ENCODE measurements around the gene GFPT1.

The GFPT1 gene

DNA sequence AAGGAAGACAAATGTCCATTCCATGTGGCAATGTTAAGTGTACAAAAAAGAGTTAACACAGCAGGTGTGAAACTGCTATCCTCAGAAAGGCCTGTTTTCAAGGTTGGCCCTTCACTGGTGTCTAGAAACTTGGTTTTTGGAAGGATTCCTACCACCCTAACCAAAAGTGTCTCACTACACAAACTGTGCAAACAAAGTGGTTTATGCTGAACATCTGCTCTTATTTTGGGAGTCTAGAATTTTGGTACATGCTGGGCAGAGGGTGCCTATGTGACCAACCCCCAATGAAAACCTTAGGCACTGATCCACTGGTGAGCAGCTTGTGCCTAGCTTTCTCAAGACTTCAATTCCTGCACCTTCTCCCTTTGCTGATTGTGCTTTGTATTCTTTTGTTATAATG is 14.3 kb downstream of the GFPT1 start:
- no peak overlapping the region for H2BK12ac ChIP-seq (ENCODE audit: low read length)
- no peak overlapping the region for H3K4me2 ChIP-seq (ENCODE audit: insufficient read depth, low read length, poor library complexity, severe bottlenecking)
- no peak overlapping the region for H3K4me3 ChIP-seq (ENCODE audit: low read length in 2 of 2)
- H4K8ac ChIP-seq (ENCODE audit: low read depth, low read length), result no peak overlapping the region
- no peak overlapping the region for H3K4ac ChIP-seq (ENCODE audit: low read length)
- no peak overlapping the region for H3K23ac ChIP-seq (ENCODE audit: low read depth, low read length, poor library complexity)
- no peak overlapping the region for H2BK5ac ChIP-seq (ENCODE audit: low read length)
- no peak overlapping the region for H2BK120ac ChIP-seq (ENCODE audit: low read depth, low read length)
- H4K91ac ChIP-seq (ENCODE audit: low read depth, low read length, poor library complexity), result no peak overlapping the region
- no peaks in the 10 kb centered on the region for H3K79me1 ChIP-seq (ENCODE audit: low read depth, low read length)
- no peak overlapping the region for H3K18ac ChIP-seq (ENCODE audit: low read length)
- H2AK5ac ChIP-seq (ENCODE audit: low read depth, low read length), result no peak overlapping the region
- H3K27ac ChIP-seq (replicated peaks; ENCODE audit: low read length), result no peak overlapping the region
- H3K9ac ChIP-seq (ENCODE audit: low read depth, low read length, poor library complexity), result no peak overlapping the region
- no peak for DNase-seq (ENCODE audit: low spot score)
- H3K36me3 ChIP-seq (replicated peaks in 1 of 2; ENCODE audit: control insufficient read depth in 2 of 2, insufficient read depth in 2 of 2, low read length in 2 of 2), result peaks cover 10 to 54% of the 10 kb centered on the region in 2 donors
- no peak overlapping the region for H3K14ac ChIP-seq (ENCODE audit: low read length)
- H3K9me3 ChIP-seq (replicated peaks in 1 of 2; ENCODE audit: control insufficient read depth in 2 of 2, insufficient read depth in 1 of 2, low read depth in 1 of 2, low read length in 2 of 2), result peaks cover 0 to 2% of the 10 kb centered on the region in 2 donors
- no peaks in the 10 kb centered on the region for H3K27me3 ChIP-seq (ENCODE audit: control insufficient read depth in 3 of 3, insufficient read depth in 3 of 3, low read depth in 1 of 3, low read length in 3 of 3)
- no peaks in the 10 kb centered on the region for H3K4me1 ChIP-seq (ENCODE audit: control insufficient read depth in 2 of 2, insufficient read depth in 1 of 2, low read depth in 1 of 2, low read length in 2 of 2)
- H2AFZ ChIP-seq (ENCODE audit: low read length), result no peak overlapping the region
- no peak overlapping the region for H2BK15ac ChIP-seq (ENCODE audit: low read length)

DNA sequence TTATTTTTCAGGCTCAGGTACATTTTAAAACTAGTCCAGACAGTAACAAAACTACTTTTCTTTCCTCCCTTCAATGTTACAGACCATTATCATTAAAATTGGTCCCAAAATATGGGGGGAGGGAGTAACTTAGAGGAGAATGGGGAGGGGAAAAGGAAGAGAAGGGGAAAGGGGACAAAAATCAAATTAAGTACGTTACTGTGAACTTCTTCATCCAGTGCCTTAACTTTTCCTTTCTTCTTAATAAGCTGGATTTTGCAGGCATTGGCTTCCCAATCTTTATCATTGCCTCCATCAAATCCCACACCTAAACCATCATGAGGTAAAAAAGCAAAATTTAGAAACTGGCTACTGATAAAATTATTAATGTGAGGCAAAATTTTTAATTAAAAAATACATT is 17.2 kb downstream of the GFPT1 start:
- Histone ChIP-seq H3K9ac (ENCODE audit: low read depth, low read length, poor library complexity) (no peak overlapping the region), H3K79me1 (ENCODE audit: low read depth, low read length) (no peaks in the 10 kb centered on the region), H3K14ac (ENCODE audit: low read length) (no peak overlapping the region), H3K4me3 (ENCODE audit: low read length in 2 of 2) (no peak overlapping the region), H3K9me3 (replicated peaks in 1 of 2; ENCODE audit: control insufficient read depth in 2 of 2, insufficient read depth in 1 of 2, low read depth in 1 of 2, low read length in 2 of 2) (no peaks in the 10 kb centered on the region), H3K36me3 (replicated peaks in 1 of 2; ENCODE audit: control insufficient read depth in 2 of 2, insufficient read depth in 2 of 2, low read length in 2 of 2) (peaks cover 13 to 73% of the 10 kb centered on the region in 2 donors), H2BK12ac (ENCODE audit: low read length) (no peak overlapping the region), H3K4me2 (ENCODE audit: insufficient read depth, low read length, poor library complexity, severe bottlenecking) (no peak overlapping the region), H2BK120ac (ENCODE audit: low read depth, low read length) (no peak overlapping the region), H4K91ac (ENCODE audit: low read depth, low read length, poor library complexity) (no peak overlapping the region), H2AK5ac (ENCODE audit: low read depth, low read length) (no peak overlapping the region), H3K18ac (ENCODE audit: low read length) (no peak overlapping the region), H3K27me3 (ENCODE audit: control insufficient read depth in 3 of 3, insufficient read depth in 3 of 3, low read depth in 1 of 3, low read length in 3 of 3) (no peaks in the 10 kb centered on the region), H3K27ac (replicated peaks; ENCODE audit: low read length) (no peak overlapping the region), H3K4ac (ENCODE audit: low read length) (no peak overlapping the region), H4K8ac (ENCODE audit: low read depth, low read length) (no peak overlapping the region), H3K23ac (ENCODE audit: low read depth, low read length, poor library complexity) (no peak overlapping the region), H2AFZ (ENCODE audit: low read length) (no peak overlapping the region), H2BK15ac (ENCODE audit: low read length) (no peak overlapping the region), H2BK5ac (ENCODE audit: low read length) (no peak overlapping the region), H3K4me1 (ENCODE audit: control insufficient read depth in 2 of 2, insufficient read depth in 1 of 2, low read depth in 1 of 2, low read length in 2 of 2) (no peaks in the 10 kb centered on the region)
- WGBS, 2 donors (ENCODE audit: extremely low coverage in 2 of 2, insufficient read length in 2 of 2, insufficient replicate concordance in 1 of 2), result no CpG with 5 or more reads among the region's 1 CpG
- DNase-seq (ENCODE audit: low spot score), result no peak

DNA sequence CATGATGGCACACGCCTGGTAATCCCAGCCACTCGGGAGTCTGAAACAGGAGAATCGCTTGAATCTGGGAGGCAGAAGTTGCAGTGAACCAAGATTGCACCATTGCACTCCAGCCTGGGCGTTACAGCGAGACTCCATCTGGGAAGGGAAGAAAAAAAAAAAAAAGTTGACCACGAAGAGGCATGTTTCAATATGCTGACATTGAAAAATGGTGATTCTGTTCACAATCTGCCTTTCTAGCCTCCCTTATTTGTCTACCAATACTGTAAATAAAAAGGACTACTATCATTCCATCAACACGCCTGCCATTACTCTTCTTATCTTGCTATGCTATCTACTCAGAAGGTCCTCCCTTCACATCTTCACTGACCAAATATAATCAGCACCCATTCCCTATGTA is 18.4 kb downstream of the GFPT1 start:
- no peak for DNase-seq (ENCODE audit: low spot score)
- Histone ChIP-seq H2AFZ (ENCODE audit: low read length) (no peak overlapping the region), H3K79me1 (ENCODE audit: low read depth, low read length) (no peaks in the 10 kb centered on the region), H3K9ac (ENCODE audit: low read depth, low read length, poor library complexity) (no peak overlapping the region), H3K27me3 (ENCODE audit: control insufficient read depth in 3 of 3, insufficient read depth in 3 of 3, low read depth in 1 of 3, low read length in 3 of 3) (no peaks in the 10 kb centered on the region), H3K9me3 (replicated peaks in 1 of 2; ENCODE audit: control insufficient read depth in 2 of 2, insufficient read depth in 1 of 2, low read depth in 1 of 2, low read length in 2 of 2) (no peaks in the 10 kb centered on the region), H3K4me1 (ENCODE audit: control insufficient read depth in 2 of 2, insufficient read depth in 1 of 2, low read depth in 1 of 2, low read length in 2 of 2) (no peaks in the 10 kb centered on the region), H2BK15ac (ENCODE audit: low read length) (no peak overlapping the region), H3K14ac (ENCODE audit: low read length) (no peak overlapping the region), H3K27ac (replicated peaks; ENCODE audit: low read length) (no peak overlapping the region), H3K18ac (ENCODE audit: low read length) (no peak overlapping the region), H3K4me2 (ENCODE audit: insufficient read depth, low read length, poor library complexity, severe bottlenecking) (no peak overlapping the region), H3K36me3 (replicated peaks in 1 of 2; ENCODE audit: control insufficient read depth in 2 of 2, insufficient read depth in 2 of 2, low read length in 2 of 2) (peaks cover 13 to 79% of the 10 kb centered on the region in 2 donors), H4K91ac (ENCODE audit: low read depth, low read length, poor library complexity) (no peak overlapping the region), H4K8ac (ENCODE audit: low read depth, low read length) (no peak overlapping the region), H2BK12ac (ENCODE audit: low read length) (no peak overlapping the region), H3K4ac (ENCODE audit: low read length) (no peak overlapping the region), H2AK5ac (ENCODE audit: low read depth, low read length) (no peak overlapping the region), H2BK120ac (ENCODE audit: low read depth, low read length) (no peak overlapping the region), H3K23ac (ENCODE audit: low read depth, low read length, poor library complexity) (no peak overlapping the region), H2BK5ac (ENCODE audit: low read length) (no peak overlapping the region), H3K4me3 (ENCODE audit: low read length in 2 of 2) (no peak overlapping the region)
- no CpG with 5 or more reads among the region's 7 CpGs for WGBS, 2 donors (ENCODE audit: extremely low coverage in 2 of 2, insufficient read length in 2 of 2, insufficient replicate concordance in 1 of 2)

DNA sequence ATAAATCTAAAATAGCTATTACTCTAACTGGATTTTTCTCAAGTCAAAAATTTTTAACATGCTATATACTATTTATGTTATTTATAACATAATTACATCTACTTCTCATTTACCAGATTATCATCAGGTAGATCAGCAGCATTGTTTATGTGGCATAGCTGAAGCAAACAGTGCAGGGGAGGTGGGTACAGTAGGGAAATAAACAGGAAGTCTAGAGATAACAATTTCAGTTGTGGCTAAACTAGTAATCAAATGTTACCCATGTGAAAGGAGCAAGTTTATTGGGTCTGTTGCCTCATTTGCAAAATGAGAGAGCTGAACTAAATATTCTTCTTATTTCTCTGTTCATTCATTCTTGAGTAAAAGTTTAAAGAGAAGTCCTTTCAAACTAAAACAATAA is 27.7 kb downstream of the GFPT1 start:
- no peak overlapping the region for H3K18ac ChIP-seq (ENCODE audit: low read length)
- H3K9ac ChIP-seq (ENCODE audit: low read depth, low read length, poor library complexity), result no peak overlapping the region
- no peak for DNase-seq (ENCODE audit: low spot score)
- H3K14ac ChIP-seq (ENCODE audit: low read length), result no peak overlapping the region
- H3K9me3 ChIP-seq (replicated peaks in 1 of 2; ENCODE audit: control insufficient read depth in 2 of 2, insufficient read depth in 1 of 2, low read depth in 1 of 2, low read length in 2 of 2), result no peaks in the 10 kb centered on the region
- no peaks in the 10 kb centered on the region for H3K4me1 ChIP-seq (ENCODE audit: control insufficient read depth in 2 of 2, insufficient read depth in 1 of 2, low read depth in 1 of 2, low read length in 2 of 2)
- H2AFZ ChIP-seq (ENCODE audit: low read length), result no peak overlapping the region
- H2BK15ac ChIP-seq (ENCODE audit: low read length), result no peak overlapping the region
- no peak overlapping the region for H3K27ac ChIP-seq (replicated peaks; ENCODE audit: low read length)
- H3K79me1 ChIP-seq (ENCODE audit: low read depth, low read length), result no peaks in the 10 kb centered on the region
- H2BK5ac ChIP-seq (ENCODE audit: low read length), result no peak overlapping the region
- no peak overlapping the region for H3K4me2 ChIP-seq (ENCODE audit: insufficient read depth, low read length, poor library complexity, severe bottlenecking)
- H3K36me3 ChIP-seq (replicated peaks in 1 of 2; ENCODE audit: control insufficient read depth in 2 of 2, insufficient read depth in 2 of 2, low read length in 2 of 2), result peaks cover 21 to 98% of the 10 kb centered on the region in 2 donors
- H2AK5ac ChIP-seq (ENCODE audit: low read depth, low read length), result no peak overlapping the region
- H3K4ac ChIP-seq (ENCODE audit: low read length), result no peak overlapping the region
- no peak overlapping the region for H3K23ac ChIP-seq (ENCODE audit: low read depth, low read length, poor library complexity)
- no peak overlapping the region for H4K91ac ChIP-seq (ENCODE audit: low read depth, low read length, poor library complexity)
- H4K8ac ChIP-seq (ENCODE audit: low read depth, low read length), result no peak overlapping the region
- H3K4me3 ChIP-seq (ENCODE audit: low read length in 2 of 2), result no peak overlapping the region
- H2BK120ac ChIP-seq (ENCODE audit: low read depth, low read length), result no peak overlapping the region
- H3K27me3 ChIP-seq (ENCODE audit: control insufficient read depth in 3 of 3, insufficient read depth in 3 of 3, low read depth in 1 of 3, low read length in 3 of 3), result no peaks in the 10 kb centered on the region
- no peak overlapping the region for H2BK12ac ChIP-seq (ENCODE audit: low read length)
